Measurements from ENCODE around the gene GADD45GIP1. TPM values are rescaled to one million over a fixed set of nuclear protein-coding genes. Genes with fewer than 3 reads are reported as not detected.

The GADD45GIP1 gene
- total RNA-seq, 2 donors from 2014 or later, result 31.0 to 34.9 TPM

DNA sequence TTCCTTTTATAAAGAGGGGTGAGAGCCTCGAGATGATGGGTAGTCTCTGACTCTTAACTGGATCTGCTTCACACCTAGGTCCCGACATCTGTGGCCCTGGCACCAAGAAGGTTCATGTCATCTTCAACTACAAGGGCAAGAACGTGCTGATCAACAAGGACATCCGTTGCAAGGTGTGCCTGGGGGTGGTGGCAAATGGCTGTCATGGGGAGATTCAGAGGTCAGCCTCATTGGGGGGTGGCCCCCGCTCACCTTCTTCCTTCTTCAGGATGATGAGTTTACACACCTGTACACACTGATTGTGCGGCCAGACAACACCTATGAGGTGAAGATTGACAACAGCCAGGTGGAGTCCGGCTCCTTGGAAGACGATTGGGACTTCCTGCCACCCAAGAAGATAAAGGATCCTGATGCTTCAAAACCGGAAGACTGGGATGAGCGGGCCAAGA lies 17.0 kb downstream of the GADD45GIP1 start:
- H3K4me1 Mint-ChIP-seq, result peaks cover 31% of the 10 kb centered on the region
- Histone ChIP-seq H3K9me3 (ENCODE audit: control insufficient read depth, low read length) (no peaks in the 10 kb centered on the region), H3K27me3 (ENCODE audit: control insufficient read depth, insufficient read depth, low read length, poor library complexity, severe bottlenecking) (no peaks in the 10 kb centered on the region), H3K4me1 (ENCODE audit: control insufficient read depth, insufficient read depth, low read length) (peaks cover 12% of the 10 kb centered on the region), H3K36me3 (ENCODE audit: control insufficient read depth, insufficient read depth, low read length) (peaks cover 59% of the 10 kb centered on the region), H3K4me3 (ENCODE audit: low read length) (peak overlapping the region; percentile 99), H3K9ac (ENCODE audit: extremely low read depth, low read length, poor library complexity, severe bottlenecking) (peak overlapping the region; percentile 99), H3K27ac (ENCODE audit: low read depth, low read length) (no peak overlapping the region)
- 91 to 100% methylated on average over 8 to 10 of the region's 10 CpGs for WGBS, 2 experiments (ENCODE audit: insufficient coverage in 1 of 2, insufficient read length in 1 of 2)
- H3K9me3 Mint-ChIP-seq, result no peaks in the 10 kb centered on the region
- no peak for DNase-seq
- H3K4me3 Mint-ChIP-seq, result peak overlapping the region; percentile 100
- TF ChIP-seq, protein P1, sequence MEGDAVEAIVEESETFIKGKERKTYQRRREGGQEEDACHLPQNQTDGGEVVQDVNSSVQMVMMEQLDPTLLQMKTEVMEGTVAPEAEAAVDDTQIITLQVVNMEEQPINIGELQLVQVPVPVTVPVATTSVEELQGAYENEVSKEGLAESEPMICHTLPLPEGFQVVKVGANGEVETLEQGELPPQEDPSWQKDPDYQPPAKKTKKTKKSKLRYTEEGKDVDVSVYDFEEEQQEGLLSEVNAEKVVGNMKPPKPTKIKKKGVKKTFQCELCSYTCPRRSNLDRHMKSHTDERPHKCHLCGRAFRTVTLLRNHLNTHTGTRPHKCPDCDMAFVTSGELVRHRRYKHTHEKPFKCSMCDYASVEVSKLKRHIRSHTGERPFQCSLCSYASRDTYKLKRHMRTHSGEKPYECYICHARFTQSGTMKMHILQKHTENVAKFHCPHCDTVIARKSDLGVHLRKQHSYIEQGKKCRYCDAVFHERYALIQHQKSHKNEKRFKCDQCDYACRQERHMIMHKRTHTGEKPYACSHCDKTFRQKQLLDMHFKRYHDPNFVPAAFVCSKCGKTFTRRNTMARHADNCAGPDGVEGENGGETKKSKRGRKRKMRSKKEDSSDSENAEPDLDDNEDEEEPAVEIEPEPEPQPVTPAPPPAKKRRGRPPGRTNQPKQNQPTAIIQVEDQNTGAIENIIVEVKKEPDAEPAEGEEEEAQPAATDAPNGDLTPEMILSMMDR (conservative IDR thresholded peaks at IDR 0.05), result no peak
- H3K36me3 Mint-ChIP-seq (ENCODE audit: low read depth), result peaks cover 64% of the 10 kb centered on the region
- H3K27me3 Mint-ChIP-seq (ENCODE audit: insufficient read depth), result no peaks in the 10 kb centered on the region
- H3K27ac Mint-ChIP-seq, result peak overlapping the region; percentile 97

DNA sequence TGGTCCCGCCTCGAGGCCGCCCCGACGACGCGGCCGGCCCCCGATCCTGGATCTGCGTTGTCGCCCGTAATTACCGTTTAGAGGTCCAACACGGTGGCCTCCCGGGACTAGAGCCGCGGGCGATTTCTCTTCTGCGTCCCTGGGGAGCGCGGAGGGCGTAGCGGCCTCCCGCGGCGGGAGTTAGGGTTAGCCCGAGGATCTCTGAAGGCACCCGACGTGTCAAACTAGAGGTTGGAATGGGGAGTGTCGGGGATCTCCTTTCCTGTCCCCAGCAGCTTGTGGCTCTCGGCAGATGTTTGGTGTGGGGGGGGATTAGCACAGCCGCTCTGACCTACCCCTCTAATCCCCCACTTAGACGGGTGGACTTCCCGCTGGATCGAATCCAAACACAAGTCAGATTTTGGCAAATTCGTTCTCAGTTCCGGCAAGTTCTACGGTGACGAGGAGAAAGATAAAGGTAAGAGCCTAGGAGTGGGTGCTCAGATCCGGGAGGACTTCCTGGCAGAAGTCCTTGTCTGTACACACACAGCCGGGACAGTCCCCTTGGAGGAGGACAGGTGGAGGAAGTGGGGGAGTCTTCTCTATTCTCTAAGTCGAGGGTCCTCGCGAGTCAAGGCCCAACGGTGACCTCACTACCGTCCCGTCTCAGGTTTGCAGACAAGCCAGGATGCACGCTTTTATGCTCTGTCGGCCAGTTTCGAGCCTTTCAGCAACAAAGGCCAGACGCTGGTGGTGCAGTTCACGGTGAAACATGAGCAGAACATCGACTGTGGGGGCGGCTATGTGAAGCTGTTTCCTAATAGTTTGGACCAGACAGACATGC lies 18.0 kb downstream of the GADD45GIP1 start:
- 3% methylated on average over 36 to 51 of the region's 54 CpGs for WGBS, 2 experiments (ENCODE audit: insufficient coverage in 1 of 2, insufficient read length in 1 of 2)
- Histone ChIP-seq H3K27me3 (ENCODE audit: control insufficient read depth, insufficient read depth, low read length, poor library complexity, severe bottlenecking) (no peaks in the 10 kb centered on the region), H3K36me3 (ENCODE audit: control insufficient read depth, insufficient read depth, low read length) (peaks cover 50% of the 10 kb centered on the region), H3K9ac (ENCODE audit: extremely low read depth, low read length, poor library complexity, severe bottlenecking) (peak overlapping the region; percentile 99), H3K27ac (ENCODE audit: low read depth, low read length) (peak overlapping the region; percentile 76), H3K4me3 (ENCODE audit: low read length) (peak overlapping the region; percentile 99), H3K4me1 (ENCODE audit: control insufficient read depth, insufficient read depth, low read length) (peaks cover 12% of the 10 kb centered on the region), H3K9me3 (ENCODE audit: control insufficient read depth, low read length) (no peaks in the 10 kb centered on the region)
- Mint-ChIP-seq H3K36me3 (ENCODE audit: low read depth) (peaks cover 56% of the 10 kb centered on the region), H3K4me1 (peaks cover 31% of the 10 kb centered on the region), H3K4me3 (peak overlapping the region; percentile 100), H3K9me3 (no peaks in the 10 kb centered on the region), H3K27me3 (ENCODE audit: insufficient read depth) (no peaks in the 10 kb centered on the region), H3K27ac (peak overlapping the region; percentile 97)
- no peak for DNase-seq
- TF ChIP-seq, protein P1 (conservative IDR thresholded peaks at IDR 0.05), result peak; percentile 37

DNA sequence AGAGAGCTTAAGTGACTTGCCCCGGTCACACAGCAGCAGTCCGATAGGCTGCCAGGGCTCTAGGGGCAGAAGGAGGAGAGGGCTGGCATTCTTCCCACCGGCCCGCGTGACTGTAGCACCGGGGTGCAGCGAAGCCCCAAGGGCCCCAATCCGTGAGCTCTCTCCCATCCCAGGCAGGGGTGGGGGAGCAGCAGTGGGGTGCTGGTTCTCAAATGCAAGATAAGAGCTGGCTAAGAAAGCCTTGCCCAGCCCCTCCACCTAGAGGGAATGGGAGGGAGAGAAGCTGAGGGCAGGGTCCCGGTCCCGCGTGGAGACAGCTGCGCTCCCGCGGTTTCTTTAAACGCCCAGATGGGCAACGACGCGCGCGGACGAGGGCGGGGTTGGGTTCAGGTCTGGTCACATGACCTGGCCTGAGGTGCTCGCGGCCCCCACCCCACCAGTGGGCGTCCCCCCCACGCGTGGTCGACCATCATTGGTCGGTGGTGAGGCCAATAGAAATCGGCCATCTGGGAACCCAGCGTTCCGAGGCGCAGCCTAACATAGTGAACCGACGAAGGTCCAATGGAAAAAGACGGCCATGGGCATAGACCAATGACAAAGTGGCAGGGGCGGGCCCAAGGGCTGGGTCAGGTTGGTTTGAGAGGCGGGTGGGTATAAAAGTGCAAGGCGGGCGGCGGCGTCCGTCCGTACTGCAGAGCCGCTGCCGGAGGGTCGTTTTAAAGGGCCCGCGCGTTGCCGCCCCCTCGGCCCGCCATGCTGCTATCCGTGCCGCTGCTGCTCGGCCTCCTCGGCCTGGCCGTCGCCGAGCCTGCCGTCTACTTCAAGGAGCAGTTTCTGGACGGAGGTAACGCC lies 18.9 kb downstream of the GADD45GIP1 start, which contains the start of gene CALR:
TSS of gene CALR (plus strand) at position 683 of the 852 bp plus-strand sequence. CDS start at position 754, 71 bp downstream.
- 0 to 2% methylated on average over 17 to 63 of the region's 63 CpGs for WGBS, 2 experiments (ENCODE audit: insufficient coverage in 1 of 2, insufficient read length in 1 of 2)
- TF ChIP-seq, protein P1 (conservative IDR thresholded peaks at IDR 0.05), result no peak
- peak within 1 kb of the TSS; percentile 82 for H3K27ac ChIP-seq (ENCODE audit: low read depth, low read length)

More for the DNA sequence above, 18.9 kb downstream of the GADD45GIP1 start, which contains the start of gene CALR:
- Mint-ChIP-seq H3K4me3 (peak within 1 kb of the TSS; percentile 100), H3K9me3 (no peaks in the 10 kb centered on the region), H3K27me3 (ENCODE audit: insufficient read depth) (no peaks in the 10 kb centered on the region), H3K4me1 (peaks cover 29% of the 10 kb centered on the region), H3K36me3 (ENCODE audit: low read depth) (peaks cover 48% of the 10 kb centered on the region), H3K27ac (peak within 1 kb of the TSS; percentile 97)
- H3K4me3 ChIP-seq (ENCODE audit: low read length), result peak within 1 kb of the TSS; percentile 99
- peaks cover 43% of the 10 kb centered on the region for H3K36me3 ChIP-seq (ENCODE audit: control insufficient read depth, insufficient read depth, low read length)
- H3K27me3 ChIP-seq (ENCODE audit: control insufficient read depth, insufficient read depth, low read length, poor library complexity, severe bottlenecking), result no peaks in the 10 kb centered on the region
- peak within 1 kb of the TSS; percentile 99 for H3K9ac ChIP-seq (ENCODE audit: extremely low read depth, low read length, poor library complexity, severe bottlenecking)
- peaks cover 12% of the 10 kb centered on the region for H3K4me1 ChIP-seq (ENCODE audit: control insufficient read depth, insufficient read depth, low read length)
- DNase-seq, result peak; percentile 99
- H3K9me3 ChIP-seq (ENCODE audit: control insufficient read depth, low read length), result no peaks in the 10 kb centered on the region

Measured in endodermal cell (in vitro differentiated cells).